Breast epithelium (tissue), 3 donors: Measurements from ENCODE around the gene BLTP2.

ENCODE experiments used
- CTCF ChIP-seq, 3 donors: fragments of 450-650 bp; IDR thresholded peaks; one replicate each; pipeline ENCODE4 v1.5.1; 2016 to 2017; ENCODE audit warnings: antibody characterized with exemption in 3 of 3, mild to moderate bottlenecking in 3 of 3, moderate library complexity in 3 of 3
- POLR2AphosphoS5 ChIP-seq, 3 donors: sonication (generic); formaldehyde crosslinking; IDR thresholded peaks; one replicate each; pipeline ENCODE4 v1.6.1; 2017; ENCODE audit warnings: antibody characterized with exemption in 3 of 3

- TF ChIP-seq CTCF (IDR thresholded peaks at IDR 0.05) (peak; percentile 16 to 51 (median 48)), POLR2AphosphoS5 (IDR thresholded peaks at IDR 0.05) (no peak)
Observed at GRCh38 chr17:28612936-28613872, 31.8 kb downstream of the BLTP2 start.
